HG02588 (cell line): ENCODE data around the gene DAW1.
"Not testable (repeated sequence)": the region's sequence is repeated elsewhere in the genome, so short reads cannot be mapped to it uniquely, and the experiment has no call there.

Experiments used
- ATAC-seq: cut with Tn5 transposase; IDR thresholded peaks from one replicate; pipeline ENCODE4 v1.9.1; 2021; ENCODE audit warnings: mild to moderate bottlenecking, moderate library complexity; ENCODE audit not compliant: unreplicated experiment

DAW1 gene

GRCh38 chr2:227906991-227907390, 35.6 kb downstream of the DAW1 start:
- ATAC-seq = no peak

- ATAC-seq = no peak
These were observed 37.0 kb downstream of the DAW1 start for GRCh38 chr2:227908266-227909054.

- no peak for ATAC-seq
These were observed 42.9 kb downstream of the DAW1 start for GRCh38 chr2:227914362-227914761.

GRCh38 chr2:227921648-227922047, 50.2 kb downstream of the DAW1 start:
- no peak for ATAC-seq

DNA sequence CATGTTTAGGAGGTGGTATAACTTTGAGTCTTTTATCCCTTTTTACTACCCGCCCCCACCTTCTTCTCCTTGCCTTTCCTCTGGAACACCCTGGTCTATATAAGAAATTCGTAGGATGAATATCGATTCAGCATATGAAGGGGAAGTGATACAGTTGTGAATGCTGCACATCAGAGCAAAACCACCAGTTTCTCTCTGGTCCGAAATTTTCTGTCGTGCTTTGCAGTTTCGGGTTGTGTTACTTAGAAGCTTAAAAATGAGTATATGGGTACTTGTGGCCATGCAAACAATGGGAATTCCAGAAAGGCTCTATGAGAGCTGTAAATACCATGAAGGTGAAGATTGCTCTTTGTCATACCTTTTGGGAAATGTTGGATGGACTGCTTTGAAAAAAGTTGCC, 60.6 kb downstream of the DAW1 start:
- ATAC-seq = no peak

- ATAC-seq = no peak
These were observed 61.0 kb downstream of the DAW1 start for GRCh38 chr2:227932403-227932802.

DNA sequence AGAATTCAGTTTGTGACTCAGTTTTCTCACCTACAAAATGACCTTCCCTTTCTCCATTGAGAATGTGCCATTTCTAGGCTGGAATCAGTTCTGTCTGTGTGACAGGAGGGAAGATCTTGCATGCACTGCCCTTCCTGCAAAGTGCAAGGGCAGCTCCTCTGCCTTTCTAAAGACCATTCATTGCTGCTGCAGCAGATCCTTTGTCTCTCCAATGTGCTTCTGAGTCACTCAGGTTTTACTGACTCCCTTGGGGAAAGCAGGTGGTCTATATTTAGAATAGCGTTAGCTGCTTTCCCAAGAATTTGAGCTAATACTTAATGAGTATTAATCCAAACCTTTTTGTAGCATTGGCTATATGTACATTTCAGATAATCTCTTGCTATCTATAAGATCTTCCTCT, 62.5 kb downstream of the DAW1 start:
- no peak for ATAC-seq

DNA sequence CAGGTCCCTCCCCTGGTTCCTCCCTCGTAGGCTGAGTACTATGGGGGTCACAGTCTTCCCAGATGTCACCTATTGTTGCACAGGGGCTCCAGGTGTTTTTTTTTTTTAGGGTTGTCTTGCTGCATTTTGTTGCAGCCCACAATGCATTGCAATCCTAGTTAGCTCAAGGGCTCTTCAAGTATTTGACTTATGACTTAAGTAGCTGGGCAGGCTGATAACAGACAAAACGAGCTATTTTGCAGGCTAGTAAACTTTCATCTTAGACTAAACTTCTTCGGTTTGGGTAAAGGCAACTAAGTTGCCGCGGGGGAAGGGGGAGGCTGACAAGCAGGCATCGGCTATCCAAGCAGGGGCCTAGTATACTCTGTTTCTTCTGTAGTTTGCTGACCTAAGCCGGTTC, 64.8 kb downstream of the DAW1 start:
- ATAC-seq = not testable (repeated sequence)

- no peak for ATAC-seq
These were observed 68.0 kb downstream of the DAW1 start for GRCh38 chr2:227939271-227940027.

- ATAC-seq = no peak
These were observed 70.6 kb downstream of the DAW1 start for GRCh38 chr2:227942021-227942420.

DNA sequence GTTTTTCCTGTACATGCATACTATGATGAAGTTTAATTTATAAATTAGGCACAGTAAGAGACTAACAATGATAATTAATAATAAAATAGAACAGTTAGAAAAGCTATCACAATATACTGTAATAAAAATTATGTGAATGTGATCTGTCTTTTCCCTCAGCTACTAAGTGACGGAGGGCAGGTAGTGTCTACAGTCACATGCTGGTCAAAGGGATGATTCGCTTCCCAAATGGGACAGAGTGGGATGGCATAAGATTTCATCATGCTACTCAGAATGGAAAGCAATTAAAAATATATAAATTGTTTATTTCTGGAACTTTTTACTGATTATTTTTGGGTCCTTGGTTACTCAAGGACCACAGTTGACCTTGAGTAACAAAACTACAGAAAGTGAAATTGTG, 71.5 kb downstream of the DAW1 start:
- ATAC-seq = no peak

DNA sequence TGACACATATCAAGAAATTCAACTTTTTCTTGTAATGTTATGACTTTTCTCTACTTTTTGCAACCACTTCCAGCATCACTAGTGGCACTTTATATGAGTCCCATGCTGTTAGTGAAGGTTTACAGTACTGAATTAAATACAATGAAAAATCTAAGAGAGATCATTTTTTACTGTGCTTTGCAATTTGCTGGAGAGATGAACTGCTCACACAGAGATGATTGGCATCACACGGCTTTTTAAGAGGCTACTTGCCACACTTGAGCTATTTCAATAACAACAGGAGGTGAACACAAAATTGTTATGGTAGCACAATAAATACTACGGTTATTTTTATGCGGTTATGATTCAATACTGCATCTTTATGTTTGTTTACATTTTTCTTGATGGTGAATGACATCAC, 88.9 kb downstream of the DAW1 start:
- ATAC-seq = no peak

- ATAC-seq = no peak
These were observed 100.3 kb downstream of the DAW1 start for GRCh38 chr2:227971619-227972230.

DNA sequence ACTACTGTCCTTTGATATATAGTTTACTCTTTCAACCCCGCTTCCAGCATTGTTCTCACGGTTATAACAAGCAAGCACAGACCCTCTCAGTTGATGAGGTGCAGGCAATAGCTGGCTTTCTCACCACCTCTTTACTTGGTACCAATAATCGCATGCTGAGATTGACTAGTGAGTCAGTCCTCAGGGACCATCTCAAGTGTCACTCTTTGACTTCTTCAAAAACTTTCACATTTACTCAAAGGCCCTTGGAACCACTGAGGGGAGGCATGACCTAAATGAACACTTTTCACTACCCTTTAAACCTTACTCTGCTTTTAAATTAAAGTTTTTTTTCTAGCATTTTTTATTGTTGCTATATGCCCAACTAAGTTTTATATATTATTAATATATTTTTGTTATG, 101.8 kb downstream of the DAW1 start:
- ATAC-seq = no peak
